ENCODE data around the gene MMP11. TPM values are rescaled to one million over a fixed set of nuclear protein-coding genes. Genes with fewer than 3 reads are reported as not detected.
A peak's percentile ranks its signal among the peaks of the same experiment; 100 is the strongest.

Gene MMP11
- total and polyA plus RNA-seq, 3 experiments from 2014 or later: 0.90 to 1.9 (median 1.6) TPM

- no peaks in the 10 kb centered on the region for H3K36me3 ChIP-seq (ENCODE audit: insufficient read depth, low read length)
- H3K9me3 ChIP-seq (ENCODE audit: low read length): no peaks in the 10 kb centered on the region
- Mint-ChIP-seq H3K27me3 (no peaks in the 10 kb centered on the region), H3K27ac (no peak overlapping the region), H3K36me3 (no peaks in the 10 kb centered on the region), H3K4me1 (peaks cover 0 to under 1% (median under 1%) of the 10 kb centered on the region in 3 donors), H3K9me3 (no peaks in the 10 kb centered on the region), H3K4me3 (no peak overlapping the region)
- no peak overlapping the region for H3K4me3 ChIP-seq (ENCODE audit: low read length)
- POLR2A ChIA-PET: no interaction called here
- H3K27ac ChIP-seq (ENCODE audit: low read depth, low read length): no peak overlapping the region
- H3K4me1 ChIP-seq (ENCODE audit: insufficient read depth, low read length): no peaks in the 10 kb centered on the region
- no peak for DNase-seq
- H3K27me3 ChIP-seq (ENCODE audit: insufficient read depth, low read length, poor library complexity, severe bottlenecking): no peaks in the 10 kb centered on the region
- CTCF ChIA-PET: interaction anchor here (1.6 to 1.7 kb wide), 2 partner anchors 10 to 71 kb away, joined by 4 to 5 read pairs; partner anchors contain the start of gene CHCHD10
Measured at GRCh38 chr22:23778577-23778900, 5.9 kb downstream of the MMP11 start.

- Histone ChIP-seq H3K27me3 (ENCODE audit: insufficient read depth, low read length, poor library complexity, severe bottlenecking) (no peaks in the 10 kb centered on the region), H3K27ac (ENCODE audit: low read depth, low read length) (no peak overlapping the region), H3K4me3 (ENCODE audit: low read length) (no peak overlapping the region), H3K36me3 (ENCODE audit: insufficient read depth, low read length) (no peaks in the 10 kb centered on the region), H3K9me3 (ENCODE audit: low read length) (no peaks in the 10 kb centered on the region), H3K4me1 (ENCODE audit: insufficient read depth, low read length) (no peaks in the 10 kb centered on the region)
- H3K4me3 Mint-ChIP-seq: no peak overlapping the region
- POLR2A ChIA-PET: no interaction called here
- peaks cover 0 to under 1% (median under 1%) of the 10 kb centered on the region in 3 donors for H3K4me1 Mint-ChIP-seq
- no peaks in the 10 kb centered on the region for H3K9me3 Mint-ChIP-seq
- CTCF ChIA-PET: no interaction called here
- DNase-seq: no peak
- no peaks in the 10 kb centered on the region for H3K27me3 Mint-ChIP-seq
- H3K27ac Mint-ChIP-seq: peak overlapping the region in 1 of 8 donors; percentile 61
- H3K36me3 Mint-ChIP-seq: no peaks in the 10 kb centered on the region
Measured at GRCh38 chr22:23779083-23779482, 6.4 kb downstream of the MMP11 start.

GRCh38 chr22:23779731-23780130, 7.1 kb downstream of the MMP11 start:
- Mint-ChIP-seq H3K27ac (peak overlapping the region in 1 of 8 donors; percentile 92), H3K4me3 (no peak overlapping the region), H3K4me1 (peaks cover 0 to 5% (median 4%) of the 10 kb centered on the region in 3 donors), H3K36me3 (no peaks in the 10 kb centered on the region), H3K27me3 (no peaks in the 10 kb centered on the region), H3K9me3 (no peaks in the 10 kb centered on the region)
- Histone ChIP-seq H3K27me3 (ENCODE audit: insufficient read depth, low read length, poor library complexity, severe bottlenecking) (no peaks in the 10 kb centered on the region), H3K4me1 (ENCODE audit: insufficient read depth, low read length) (no peaks in the 10 kb centered on the region), H3K27ac (ENCODE audit: low read depth, low read length) (no peak overlapping the region), H3K36me3 (ENCODE audit: insufficient read depth, low read length) (no peaks in the 10 kb centered on the region), H3K4me3 (ENCODE audit: low read length) (no peak overlapping the region), H3K9me3 (ENCODE audit: low read length) (no peaks in the 10 kb centered on the region)
- no peak for DNase-seq
- CTCF ChIA-PET: no interaction called here
- POLR2A ChIA-PET: no interaction called here

GRCh38 chr22:23780146-23780748, 7.6 kb downstream of the MMP11 start:
- H3K27ac Mint-ChIP-seq: no peak overlapping the region
- H3K4me1 ChIP-seq (ENCODE audit: insufficient read depth, low read length): no peaks in the 10 kb centered on the region
- no peaks in the 10 kb centered on the region for H3K27me3 Mint-ChIP-seq
- CTCF ChIA-PET: no interaction called here
- POLR2A ChIA-PET: no interaction called here
- H3K27ac ChIP-seq (ENCODE audit: low read depth, low read length): no peak overlapping the region
- H3K36me3 ChIP-seq (ENCODE audit: insufficient read depth, low read length): no peaks in the 10 kb centered on the region
- no peak overlapping the region for H3K4me3 ChIP-seq (ENCODE audit: low read length)
- H3K4me3 Mint-ChIP-seq: no peak overlapping the region
- H3K4me1 Mint-ChIP-seq: peaks cover 0 to 5% (median 4%) of the 10 kb centered on the region in 3 donors
- DNase-seq: no peak
- no peaks in the 10 kb centered on the region for H3K9me3 ChIP-seq (ENCODE audit: low read length)
- H3K9me3 Mint-ChIP-seq: no peaks in the 10 kb centered on the region
- H3K36me3 Mint-ChIP-seq: no peaks in the 10 kb centered on the region
- H3K27me3 ChIP-seq (ENCODE audit: insufficient read depth, low read length, poor library complexity, severe bottlenecking): no peaks in the 10 kb centered on the region

- no peak overlapping the region for H3K4me3 ChIP-seq (ENCODE audit: low read length)
- H3K9me3 Mint-ChIP-seq: no peaks in the 10 kb centered on the region
- H3K27ac ChIP-seq (ENCODE audit: low read depth, low read length): no peak overlapping the region
- no peaks in the 10 kb centered on the region for H3K27me3 Mint-ChIP-seq
- H3K27me3 ChIP-seq (ENCODE audit: insufficient read depth, low read length, poor library complexity, severe bottlenecking): no peaks in the 10 kb centered on the region
- DNase-seq: no peak
- no peak overlapping the region for H3K4me3 Mint-ChIP-seq
- no peaks in the 10 kb centered on the region for H3K36me3 Mint-ChIP-seq
- H3K36me3 ChIP-seq (ENCODE audit: insufficient read depth, low read length): no peaks in the 10 kb centered on the region
- no peaks in the 10 kb centered on the region for H3K9me3 ChIP-seq (ENCODE audit: low read length)
- H3K27ac Mint-ChIP-seq: no peak overlapping the region
- ChIA-PET CTCF (interaction anchor here (1.0 kb wide), 1 partner anchor 12 kb away, joined by 3 read pairs; no protein-coding TSS in a partner anchor), POLR2A (no interaction called here)
- H3K4me1 Mint-ChIP-seq: peaks cover under 1 to 9% (median 4%) of the 10 kb centered on the region in 3 donors
- H3K4me1 ChIP-seq (ENCODE audit: insufficient read depth, low read length): peaks cover under 1% of the 10 kb centered on the region
Measured at GRCh38 chr22:23781065-23781464, 8.4 kb downstream of the MMP11 start.

GRCh38 chr22:23781511-23782183, 9.0 kb downstream of the MMP11 start:
- POLR2A ChIA-PET: no interaction called here
- Mint-ChIP-seq H3K27me3 (no peaks in the 10 kb centered on the region), H3K27ac (peak overlapping the region in 1 of 8 donors; percentile 56), H3K36me3 (no peaks in the 10 kb centered on the region), H3K4me3 (no peak overlapping the region), H3K9me3 (no peaks in the 10 kb centered on the region), H3K4me1 (peaks cover 6 to 15% (median 10%) of the 10 kb centered on the region in 3 donors)
- H3K4me3 ChIP-seq (ENCODE audit: low read length): no peak overlapping the region
- H3K4me1 ChIP-seq (ENCODE audit: insufficient read depth, low read length): peaks cover 7% of the 10 kb centered on the region
- no peak overlapping the region for H3K27ac ChIP-seq (ENCODE audit: low read depth, low read length)
- no peaks in the 10 kb centered on the region for H3K9me3 ChIP-seq (ENCODE audit: low read length)
- DNase-seq: no peak
- CTCF ChIA-PET: interaction anchor here (1.0 kb wide), 1 partner anchor 13 kb away, joined by 3 read pairs; no protein-coding TSS in a partner anchor
- H3K27me3 ChIP-seq (ENCODE audit: insufficient read depth, low read length, poor library complexity, severe bottlenecking): no peaks in the 10 kb centered on the region
- H3K36me3 ChIP-seq (ENCODE audit: insufficient read depth, low read length): no peaks in the 10 kb centered on the region

GRCh38 chr22:23782252-23782651, 9.6 kb downstream of the MMP11 start:
- H3K27ac Mint-ChIP-seq: no peak overlapping the region
- POLR2A ChIA-PET: no interaction called here
- CTCF ChIA-PET: no interaction called here
- H3K4me1 Mint-ChIP-seq: peaks cover 7 to 16% (median 11%) of the 10 kb centered on the region in 3 donors
- H3K9me3 ChIP-seq (ENCODE audit: low read length): no peaks in the 10 kb centered on the region
- no peak overlapping the region for H3K4me3 ChIP-seq (ENCODE audit: low read length)
- no peak overlapping the region for H3K27ac ChIP-seq (ENCODE audit: low read depth, low read length)
- H3K27me3 ChIP-seq (ENCODE audit: insufficient read depth, low read length, poor library complexity, severe bottlenecking): no peaks in the 10 kb centered on the region
- no peaks in the 10 kb centered on the region for H3K36me3 ChIP-seq (ENCODE audit: insufficient read depth, low read length)
- no peaks in the 10 kb centered on the region for H3K36me3 Mint-ChIP-seq
- no peaks in the 10 kb centered on the region for H3K27me3 Mint-ChIP-seq
- H3K4me1 ChIP-seq (ENCODE audit: insufficient read depth, low read length): peaks cover 7% of the 10 kb centered on the region
- no peak for DNase-seq
- no peaks in the 10 kb centered on the region for H3K9me3 Mint-ChIP-seq
- no peak overlapping the region for H3K4me3 Mint-ChIP-seq

GRCh38 chr22:23782703-23783102, 10.1 kb downstream of the MMP11 start:
- no peaks in the 10 kb centered on the region for H3K9me3 ChIP-seq (ENCODE audit: low read length)
- H3K4me3 ChIP-seq (ENCODE audit: low read length): no peak overlapping the region
- H3K36me3 ChIP-seq (ENCODE audit: insufficient read depth, low read length): no peaks in the 10 kb centered on the region
- Mint-ChIP-seq H3K9me3 (no peaks in the 10 kb centered on the region), H3K27me3 (no peaks in the 10 kb centered on the region), H3K4me3 (no peak overlapping the region), H3K27ac (no peak overlapping the region), H3K36me3 (peaks cover 0 to 1% (median 0%) of the 10 kb centered on the region in 3 donors), H3K4me1 (peaks cover 11 to 21% (median 15%) of the 10 kb centered on the region in 3 donors)
- H3K4me1 ChIP-seq (ENCODE audit: insufficient read depth, low read length): peaks cover 10% of the 10 kb centered on the region
- ChIA-PET POLR2A (no interaction called here), CTCF (no interaction called here)
- no peak overlapping the region for H3K27ac ChIP-seq (ENCODE audit: low read depth, low read length)
- DNase-seq: no peak
- no peaks in the 10 kb centered on the region for H3K27me3 ChIP-seq (ENCODE audit: insufficient read depth, low read length, poor library complexity, severe bottlenecking)
